ENCODE measurements around the gene CMTM4. TPM values are rescaled to one million over a fixed set of nuclear protein-coding genes. Genes with fewer than 3 reads are reported as not detected.
"Not testable (repeated sequence)": the region's sequence is repeated elsewhere in the genome, so short reads cannot be mapped to it uniquely, and the experiment has no call there.

CMTM4 gene
- total RNA-seq, 1 experiment from 2014 or later: 77.8 TPM

GRCh38 chr16:66596986-66597848, 99.3 kb downstream of the CMTM4 start (continued):
- no peak for TF ChIP-seq YY1 (IDR thresholded peaks at IDR 0.05; ENCODE audit: extremely low read depth, insufficient replicate concordance, low read depth, low read length)
- no peak for TF ChIP-seq POLR2A (IDR thresholded peaks at IDR 0.05; ENCODE audit: borderline replicate concordance, extremely low read depth, insufficient read depth, insufficient read length)
- TF ChIP-seq EGR1 (IDR thresholded peaks at IDR 0.05; ENCODE audit: low read depth): no peak
- no peak for TF ChIP-seq EZH2 (IDR thresholded peaks at IDR 0.05)
- no peak for TF ChIP-seq ZBTB33 (IDR thresholded peaks at IDR 0.05; ENCODE audit: extremely low read depth, insufficient replicate concordance, low read length)
- no peak for TF ChIP-seq CEBPB (IDR thresholded peaks at IDR 0.05; ENCODE audit: low read depth)
- TF ChIP-seq CBX3 (IDR thresholded peaks at IDR 0.05; ENCODE audit: low read depth): no peak
- no peak for TF ChIP-seq ZFX (IDR thresholded peaks at IDR 0.05)

GRCh38 chr16:66596559-66596958, 100.0 kb downstream of the CMTM4 start:
- H3K9me3 ChIP-seq (ENCODE audit: control insufficient read depth in 1 of 2, insufficient read depth in 1 of 2, low read depth in 1 of 2, low read length in 2 of 2); H3K9ac ChIP-seq (ENCODE audit: low read length); intact Hi-C loops (cut with micrococcal nuclease); H3K9me2 ChIP-seq (ENCODE audit: insufficient read depth); RAD21 ChIA-PET (ENCODE audit: low non-redundant PET in 1 of 2, low total read pairs in 2 of 2, uncharacterized antibody in 2 of 2, unreplicated experiment in 2 of 2); BruUV-seq (replicated peaks); H3K27me3 ChIP-seq (ENCODE audit: insufficient read depth, low read length); H4K20me1 ChIP-seq (ENCODE audit: insufficient read depth); H3K4me3 ChIP-seq (replicated peaks in 1 of 2; ENCODE audit: low read depth in 1 of 2, low read length in 2 of 2); H3K36me3 ChIP-seq (ENCODE audit: control insufficient read depth in 1 of 2, insufficient read depth in 2 of 2, low read length in 2 of 2); H3K4me2 ChIP-seq (ENCODE audit: low read length); H2AFZ ChIP-seq (ENCODE audit: low read depth, low read length, poor library complexity, severe bottlenecking); POLR2A ChIA-PET; ATAC-seq; H3K79me2 ChIP-seq (ENCODE audit: insufficient read depth, low read length); H3K4me1 ChIP-seq (ENCODE audit: control insufficient read depth in 1 of 2, insufficient read depth in 2 of 2, low read length in 2 of 2); H3K27ac ChIP-seq (ENCODE audit: low read depth, low read length); DNase-seq (ENCODE audit: low read depth, low spot score): not testable (repeated sequence)
- CTCF ChIA-PET: interaction anchor here (1.2 to 1.9 kb wide), 2 partner anchors 12 kb away, joined by 4 to 11 read pairs; no protein-coding TSS in a partner anchor

All from HCT116 (cell line).